ENCODE data around the gene THSD7B. TPM values are rescaled to one million over a fixed set of nuclear protein-coding genes. Genes with fewer than 3 reads are reported as not detected.

THSD7B gene
- total and polyA plus RNA-seq, 10 of the 15 experiments (the other 5 are each of a cell fraction or from before 2014, with no cell fraction given), result 0.03 to 0.56 (median 0.28) TPM

DNA sequence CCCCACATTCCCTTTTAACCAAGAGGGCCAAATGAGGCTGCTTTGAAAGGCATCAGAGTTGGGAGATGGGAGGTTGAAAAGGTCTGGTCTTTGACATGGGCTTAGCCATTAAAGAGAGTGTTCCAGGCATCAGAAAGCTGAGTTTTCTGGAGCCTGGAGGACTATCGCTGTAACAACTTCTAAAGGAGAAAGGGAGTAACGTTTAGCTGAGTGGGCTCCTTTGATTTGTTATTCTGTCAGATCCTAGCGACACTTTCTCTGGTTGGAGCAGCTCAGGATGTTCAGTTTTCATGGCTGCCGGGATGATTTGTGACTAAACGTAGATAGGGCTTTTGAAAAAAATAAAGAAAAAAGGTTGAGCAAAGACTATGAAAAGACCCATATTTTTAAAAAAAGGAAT is 346.6 kb downstream of the THSD7B start (continued):
- TF ChIP-seq NKRF (conservative IDR thresholded peaks at IDR 0.05), result no peak
- TF ChIP-seq, protein P1, sequence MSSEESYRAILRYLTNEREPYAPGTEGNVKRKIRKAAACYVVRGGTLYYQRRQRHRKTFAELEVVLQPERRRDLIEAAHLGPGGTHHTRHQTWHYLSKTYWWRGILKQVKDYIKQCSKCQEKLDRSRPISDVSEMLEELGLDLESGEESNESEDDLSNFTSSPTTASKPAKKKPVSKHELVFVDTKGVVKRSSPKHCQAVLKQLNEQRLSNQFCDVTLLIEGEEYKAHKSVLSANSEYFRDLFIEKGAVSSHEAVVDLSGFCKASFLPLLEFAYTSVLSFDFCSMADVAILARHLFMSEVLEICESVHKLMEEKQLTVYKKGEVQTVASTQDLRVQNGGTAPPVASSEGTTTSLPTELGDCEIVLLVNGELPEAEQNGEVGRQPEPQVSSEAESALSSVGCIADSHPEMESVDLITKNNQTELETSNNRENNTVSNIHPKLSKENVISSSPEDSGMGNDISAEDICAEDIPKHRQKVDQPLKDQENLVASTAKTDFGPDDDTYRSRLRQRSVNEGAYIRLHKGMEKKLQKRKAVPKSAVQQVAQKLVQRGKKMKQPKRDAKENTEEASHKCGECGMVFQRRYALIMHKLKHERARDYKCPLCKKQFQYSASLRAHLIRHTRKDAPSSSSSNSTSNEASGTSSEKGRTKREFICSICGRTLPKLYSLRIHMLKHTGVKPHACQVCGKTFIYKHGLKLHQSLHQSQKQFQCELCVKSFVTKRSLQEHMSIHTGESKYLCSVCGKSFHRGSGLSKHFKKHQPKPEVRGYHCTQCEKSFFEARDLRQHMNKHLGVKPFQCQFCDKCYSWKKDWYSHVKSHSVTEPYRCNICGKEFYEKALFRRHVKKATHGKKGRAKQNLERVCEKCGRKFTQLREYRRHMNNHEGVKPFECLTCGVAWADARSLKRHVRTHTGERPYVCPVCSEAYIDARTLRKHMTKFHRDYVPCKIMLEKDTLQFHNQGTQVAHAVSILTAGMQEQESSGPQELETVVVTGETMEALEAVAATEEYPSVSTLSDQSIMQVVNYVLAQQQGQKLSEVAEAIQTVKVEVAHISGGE (CRISPR knock-in tag; IDR thresholded peaks at IDR 0.05), result no peak
- no peak for TF ChIP-seq RELA (IDR thresholded peaks at IDR 0.05; ENCODE audit: borderline replicate concordance, partially characterized antibody)
- TF ChIP-seq RAD21 (IDR thresholded peaks at IDR 0.05; ENCODE audit: insufficient read depth, low read depth, low read length), result no peak
- TF ChIP-seq CEBPZ (IDR thresholded peaks at IDR 0.05; ENCODE audit: low read depth, low read length), result no peak
- no peak for TF ChIP-seq BMI1 (IDR thresholded peaks at IDR 0.05; ENCODE audit: borderline replicate concordance)
- TF ChIP-seq SREBF2 (IDR thresholded peaks at IDR 0.05; ENCODE audit: low read length), result no peak
- no peak for TF ChIP-seq SKIL (IDR thresholded peaks at IDR 0.05; ENCODE audit: low read depth, poor library complexity, severe bottlenecking)
- no peak for TF ChIP-seq MEF2A (IDR thresholded peaks at IDR 0.05; ENCODE audit: insufficient read depth, low read depth, low read length)
